A549 (cell line): Measurements from ENCODE around the gene ZNF302. TPM values are rescaled to one million over a fixed set of nuclear protein-coding genes. Genes with fewer than 3 reads are reported as not detected.

ENCODE experiments used
- ATAC-seq, 2 experiments: fragments of 200-7000 bp in 1 of 2; fragments of >200 bp in 1 of 2; cut with Nextera tagmentation in 1 of 2; cut with Tn5 transposase in 1 of 2; 3 replicates each; pipeline versions ENCODE4 v1.8.0 to v1.9.1; 2018 to 2020; ENCODE audit warnings: mild to moderate bottlenecking in 1 of 2, moderate library complexity in 1 of 2
- CTCF ChIA-PET: fragments of 300-600 bp; sonication (Branson Sonifier 250); formaldehyde crosslinking; extraction: SDS; loops from one replicate; lab custom pipeline; 2021; ENCODE audit warnings: antibody characterized with exemption, inconsistent platforms; lab: Yijun Ruan, JAX
- POLR2A ChIA-PET: fragments of 350-600 bp; formaldehyde crosslinking; extraction: SDS; loops from one replicate; lab custom pipeline; 2021; ENCODE audit warnings: antibody characterized with exemption, inconsistent platforms; lab: Yijun Ruan, JAX
- DNase-seq, 2 experiments: peaks; one replicate each; pipeline versions ENCODE4 v3.0.0 to v3.0.0-alpha.2; 2011 to 2016; ENCODE audit warnings: low read depth in 1 of 2, low spot score in 1 of 2
- FAIRE-seq: peaks from 2 replicates; lab custom pipeline; 2011; peaks lifted over from hg19 to GRCh38; lab: Jason Lieb, UNC
- H3K27ac ChIP-seq, 2 experiments: fragments of >200 bp; sonication (Bioruptor Twin); formaldehyde crosslinking; 3 replicates each; pipeline ENCODE4 v1.5.1; 2016 to 2017
- H3K4me1 ChIP-seq: fragments of >200 bp; sonication (Bioruptor Twin); formaldehyde crosslinking; 3 replicates; pipeline ENCODE4 v1.6.1; 2016
- H3K4me2 ChIP-seq: fragments of >200 bp; sonication (Bioruptor Twin); formaldehyde crosslinking; 3 replicates; pipeline ENCODE4 v1.6.1; 2016
- H3K4me3 ChIP-seq: fragments of >200 bp; sonication (Bioruptor Twin); formaldehyde crosslinking; 3 replicates; pipeline ENCODE4 v1.5.1; 2016
- H3K9me3 ChIP-seq: fragments of >200 bp; sonication (Bioruptor Twin); formaldehyde crosslinking; 3 replicates; pipeline ENCODE4 v1.6.1; 2016
- BCL3 ChIP-seq: fragments of >200 bp; sonication (Bioruptor Twin); formaldehyde crosslinking; IDR thresholded peaks from 3 replicates; pipeline ENCODE4 v1.6.1; 2016
- CBX8 ChIP-seq: fragments of 200-600 bp; sonication (generic); IDR thresholded peaks from 2 replicates; pipeline ENCODE4 v1.6.1; 2016
- CHD4 ChIP-seq: fragments of 200-600 bp; sonication (generic); IDR thresholded peaks from 2 replicates; pipeline ENCODE4 v1.6.1; 2016; ENCODE audit warnings: antibody characterized with exemption, mild to moderate bottlenecking, borderline replicate concordance
- EHMT2 ChIP-seq: fragments of 200-600 bp; sonication (generic); IDR thresholded peaks from 2 replicates; pipeline ENCODE4 v1.6.1; 2016; ENCODE audit warnings: antibody characterized with exemption, low read depth, mild to moderate bottlenecking, moderate library complexity
- HDAC2 ChIP-seq: fragments of 200-600 bp; sonication (generic); IDR thresholded peaks from 2 replicates; pipeline ENCODE4 v1.6.1; 2016
- HES2 ChIP-seq: fragments of >200 bp; sonication (Bioruptor Twin); formaldehyde crosslinking; IDR thresholded peaks from 2 replicates; pipeline ENCODE4 v1.6.1; 2016
- HOXB13 ChIP-seq: fragments of 250-450 bp; sonication (Bioruptor Pico); IDR thresholded peaks from 2 replicates; pipeline ENCODE4 v1.5.0; 2020; ENCODE audit warnings: low read depth, mild to moderate bottlenecking, moderate library complexity
- MAFK ChIP-seq: fragments of 450-650 bp; IDR thresholded peaks from 2 replicates; pipeline ENCODE4 v1.6.1; 2014; ENCODE audit not compliant: partially characterized antibody
- RARB ChIP-seq: fragments of 250-450 bp; sonication (Bioruptor Pico); IDR thresholded peaks from 2 replicates; pipeline ENCODE4 v1.8.0; 2021; ENCODE audit warnings: mild to moderate bottlenecking, moderate library complexity
- REST ChIP-seq: fragments of 200-600 bp; sonication (generic); IDR thresholded peaks from 2 replicates; pipeline ENCODE4 v1.6.1; 2016; ENCODE audit warnings: antibody characterized with exemption, mild to moderate bottlenecking, moderate library complexity
- ZC3H11A ChIP-seq: fragments of 450-650 bp; IDR thresholded peaks from 2 replicates; pipeline ENCODE4 v1.6.1; 2014; ENCODE audit warnings: antibody characterized with exemption, mild to moderate bottlenecking
- ZNF302 ChIP-seq: fragments of 250-450 bp; sonication (Bioruptor Pico); IDR thresholded peaks from 2 replicates; pipeline ENCODE4 v1.9.0; 2021; ENCODE audit warnings: inconsistent platforms, mild to moderate bottlenecking, moderate library complexity
- WGBS: methylation state at CpG from one replicate; pipeline ENCODE4 v1.1.6; 2017; ENCODE audit errors: missing lambda C conversion rate; 5-methylcytosine and 5-hydroxymethylcytosine counted together
- polyA plus RNA-seq, 4 experiments: library from polyadenylated mRNA; depleted of rRNA in 3 of 4; stranded (reverse); fragments of >200 nt; fragmentation: RNase III in 1 of 4; extraction: RNeasy Plus Mini Kit Qiagen cat#74134 plus additional on column Dnase treatment in 1 of 4; gene quantifications; 2 replicates in 3 of 4; 3 replicates in 1 of 4; pipeline ENCODE4 v1.2.3, GENCODE V29; 2011 to 2017

The ZNF302 gene
- polyA plus RNA-seq, 2 of the 4 experiments (the other 2 are of a cell fraction): 26.2 to 56.3 TPM

- no peak for TF ChIP-seq HOXB13 (CRISPR knock-in tag)
- no peak for DNase-seq
- peak; percentile 49 to 58; a peak in 4 of 6 replicates for ATAC-seq
- Histone ChIP-seq H3K4me2 (no peak overlapping the region), H3K4me3 (no peak overlapping the region), H3K9me3 (peaks cover 45% of the 10 kb centered on the region), H3K4me1 (no peaks in the 10 kb centered on the region), H3K27ac (no peak overlapping the region)
- ChIA-PET CTCF (interaction anchor here (0.7 to 3.2 kb wide), 4 partner anchors 10 to 273 kb away, joined by 3 to 13 read pairs (median 4); no protein-coding TSS in a partner anchor), POLR2A (no interaction called here)
- FAIRE-seq: no peak
- WGBS: 4% methylated on average over 11 of the region's 11 CpGs
These were observed 44.9 kb downstream of the ZNF302 start for GRCh38 chr19:34722353-34722752.

- Histone ChIP-seq H3K9me3 (peaks cover 53% of the 10 kb centered on the region), H3K27ac (no peak overlapping the region), H3K4me2 (no peak overlapping the region), H3K4me3 (no peak overlapping the region), H3K4me1 (no peaks in the 10 kb centered on the region)
- ATAC-seq (no peak), FAIRE-seq (no peak), DNase-seq (no peak)
- WGBS: 9% methylated on average over 6 of the region's 6 CpGs
- no peak for TF ChIP-seq EHMT2
- no peak for TF ChIP-seq ZNF302 (CRISPR knock-in tag)
- no peak for TF ChIP-seq CBX8
- ChIA-PET POLR2A (no interaction called here), CTCF (interaction anchor here (1.0 to 6.1 kb wide), 2 partner anchors 9 to 13 kb away, joined by 3 to 36 read pairs; no protein-coding TSS in a partner anchor)
These were observed 47.9 kb downstream of the ZNF302 start for GRCh38 chr19:34725400-34725799.

- Histone ChIP-seq H3K4me3 (no peak overlapping the region), H3K27ac (no peak overlapping the region), H3K4me1 (peaks cover 4% of the 10 kb centered on the region; the same call in 1 of the 3 replicates), H3K9me3 (peaks cover 45% of the 10 kb centered on the region), H3K4me2 (no peak overlapping the region)
- 61% methylated on average over 11 of the region's 11 CpGs for WGBS
- CTCF ChIA-PET: interaction anchor here (0.6 to 2.5 kb wide), 4 partner anchors 12 to 750 kb away, joined by 3 to 7 read pairs (median 5); partner anchors contain the start of gene ZNF302
- ATAC-seq: no peak
- TF ChIP-seq MAFK (peak; percentile 10), REST (no peak), ZC3H11A (no peak)
- no peak for FAIRE-seq
- DNase-seq: no peak
- POLR2A ChIA-PET: interaction anchor here (0.7 kb wide), 1 partner anchor 10 kb away, joined by 3 read pairs; no protein-coding TSS in a partner anchor
These were observed 53.7 kb downstream of the ZNF302 start for GRCh38 chr19:34731019-34731829.

GRCh38 chr19:34731964-34732363 lies 54.5 kb downstream of the ZNF302 start:
- CTCF ChIA-PET: interaction anchor here (0.9 to 2.5 kb wide), 3 partner anchors 13 to 54 kb away, joined by 3 to 7 read pairs (median 4); partner anchors contain the start of gene ZNF302

More at GRCh38 chr19:34731964-34732363, 54.5 kb downstream of the ZNF302 start:
- FAIRE-seq (no peak), ATAC-seq (no peak), DNase-seq (no peak)
- Histone ChIP-seq H3K4me1 (peaks cover 4% of the 10 kb centered on the region; the same call in 1 of the 3 replicates), H3K4me2 (no peak overlapping the region), H3K9me3 (peaks cover 45% of the 10 kb centered on the region), H3K27ac (no peak overlapping the region), H3K4me3 (no peak overlapping the region)
- 66% methylated on average over 7 of the region's 7 CpGs for WGBS
- TF ChIP-seq REST (no peak), HES2 (no peak), HDAC2 (no peak), CHD4 (no peak), RARB (CRISPR knock-in tag) (no peak), EHMT2 (no peak), BCL3 (no peak)
- POLR2A ChIA-PET: no interaction called here
